Thyroid gland (tissue), 4 donors: ENCODE measurements around the gene NBPF10. TPM values are rescaled to one million over a fixed set of nuclear protein-coding genes. Genes with fewer than 3 reads are reported as not detected.
A peak's percentile ranks its signal among the peaks of the same experiment; 100 is the strongest.
"Not testable (repeated sequence)": the region's sequence is repeated elsewhere in the genome, so short reads cannot be mapped to it uniquely, and the experiment has no call there.

ENCODE experiments used
- DNase-seq, 2 donors: peaks; one replicate each; pipeline ENCODE4 v3.0.0-alpha.2; 2019
- H3K27ac ChIP-seq, 3 donors: fragments of 200-600 bp; sonication (generic); 1 replicate in 2 of 3; 2 replicates in 1 of 3; pipeline ENCODE4 v1.5.1; 2016 to 2019; ENCODE audit warnings: mild to moderate bottlenecking in 1 of 3, moderate library complexity in 1 of 3
- H3K27me3 ChIP-seq: fragments of 200-600 bp; sonication (generic); one replicate; pipeline ENCODE4 v1.5.1; 2019
- H3K36me3 ChIP-seq, 2 donors: fragments of 200-600 bp; sonication (generic); one replicate each; pipeline ENCODE4 v1.5.1; 2016 to 2019
- H3K4me1 ChIP-seq, 2 donors: fragments of 200-600 bp; sonication (generic); one replicate each; pipeline ENCODE4 v1.5.1; 2017 to 2019
- H3K4me3 ChIP-seq, 3 donors: fragments of 200-600 bp; sonication (generic); replicated peaks in 1 of 3; 1 replicate in 2 of 3; 2 replicates in 1 of 3; pipeline ENCODE4 v1.5.1; 2016; ENCODE audit warnings: mild to moderate bottlenecking in 1 of 3
- H3K9me3 ChIP-seq: fragments of 200-600 bp; sonication (generic); one replicate; pipeline ENCODE4 v1.5.1; 2017
- CTCF ChIP-seq, 6 experiments: fragments of 200-600 bp in 3 of 6; fragments of 450-650 bp in 3 of 6; sonication (generic) in 3 of 6; IDR thresholded peaks; one replicate each; pipeline ENCODE4 v1.5.1; 2016 to 2019; ENCODE audit warnings: antibody characterized with exemption in 6 of 6, mild to moderate bottlenecking in 2 of 6, inconsistent platforms in 1 of 6, moderate library complexity in 1 of 6
- WGBS, 2 donors: methylation state at CpG; one replicate each; pipeline ENCODE4 v1.1.5; 2017; 5-methylcytosine and 5-hydroxymethylcytosine counted together
- intact Hi-C: fragments of 100-400 bp; cut with DNase I; formaldehyde crosslinking; loops from one replicate; pipeline ENCODE4 v1.15.1; 2023
- total RNA-seq, 4 donors: library from RNA; depleted of rRNA; stranded (reverse); fragments of >200 nt; gene quantifications; one replicate each; pipeline ENCODE4 v1.2.3, GENCODE V29; 2016

The NBPF10 gene, protein sequence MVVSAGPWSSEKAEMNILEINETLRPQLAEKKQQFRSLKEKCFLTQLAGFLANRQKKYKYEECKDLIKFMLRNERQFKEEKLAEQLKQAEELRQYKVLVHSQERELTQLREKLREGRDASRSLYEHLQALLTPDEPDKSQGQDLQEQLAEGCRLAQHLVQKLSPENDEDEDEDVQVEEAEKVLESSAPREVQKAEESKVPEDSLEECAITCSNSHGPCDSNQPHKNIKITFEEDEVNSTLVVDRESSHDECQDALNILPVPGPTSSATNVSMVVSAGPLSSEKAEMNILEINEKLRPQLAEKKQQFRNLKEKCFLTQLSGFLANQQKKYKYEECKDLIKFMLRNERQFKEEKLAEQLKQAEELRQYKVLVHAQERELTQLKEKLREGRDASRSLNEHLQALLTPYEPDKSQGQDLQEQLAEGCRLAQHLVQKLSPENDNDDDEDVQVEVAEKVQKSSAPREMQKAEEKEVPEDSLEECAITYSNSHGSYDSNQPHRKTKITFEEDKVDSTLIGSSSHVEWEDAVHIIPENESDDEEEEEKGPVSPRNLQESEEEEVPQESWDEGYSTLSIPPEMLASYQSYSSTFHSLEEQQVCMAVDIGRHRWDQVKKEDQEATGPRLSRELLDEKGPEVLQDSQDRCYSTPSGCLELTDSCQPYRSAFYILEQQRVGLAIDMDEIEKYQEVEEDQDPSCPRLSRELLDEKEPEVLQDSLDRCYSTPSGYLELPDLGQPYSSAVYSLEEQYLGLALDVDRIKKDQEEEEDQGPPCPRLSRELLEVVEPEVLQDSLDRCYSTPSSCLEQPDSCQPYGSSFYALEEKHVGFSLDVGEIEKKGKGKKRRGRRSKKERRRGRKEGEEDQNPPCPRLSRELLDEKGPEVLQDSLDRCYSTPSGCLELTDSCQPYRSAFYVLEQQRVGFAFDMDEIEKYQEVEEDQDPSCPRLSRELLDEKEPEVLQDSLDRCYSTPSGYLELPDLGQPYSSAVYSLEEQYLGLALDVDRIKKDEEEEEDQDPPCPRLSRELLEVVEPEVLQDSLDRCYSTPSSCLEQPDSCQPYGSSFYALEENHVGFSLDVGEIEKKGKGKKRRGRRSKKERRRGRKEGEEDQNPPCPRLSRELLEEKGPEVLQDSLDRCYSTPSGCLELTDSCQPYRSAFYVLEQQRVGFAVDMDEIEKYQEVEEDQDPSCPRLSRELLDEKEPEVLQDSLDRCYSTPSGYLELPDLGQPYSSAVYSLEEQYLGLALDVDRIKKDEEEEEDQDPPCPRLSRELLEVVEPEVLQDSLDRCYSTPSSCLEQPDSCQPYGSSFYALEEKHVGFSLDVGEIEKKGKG (N-terminal part only)
- 1 to 10 TPM in 3 of 4 donors, under 1 TPM in 1; 0.89 to 3.5 (median 2.5) TPM for total RNA-seq

DNA sequence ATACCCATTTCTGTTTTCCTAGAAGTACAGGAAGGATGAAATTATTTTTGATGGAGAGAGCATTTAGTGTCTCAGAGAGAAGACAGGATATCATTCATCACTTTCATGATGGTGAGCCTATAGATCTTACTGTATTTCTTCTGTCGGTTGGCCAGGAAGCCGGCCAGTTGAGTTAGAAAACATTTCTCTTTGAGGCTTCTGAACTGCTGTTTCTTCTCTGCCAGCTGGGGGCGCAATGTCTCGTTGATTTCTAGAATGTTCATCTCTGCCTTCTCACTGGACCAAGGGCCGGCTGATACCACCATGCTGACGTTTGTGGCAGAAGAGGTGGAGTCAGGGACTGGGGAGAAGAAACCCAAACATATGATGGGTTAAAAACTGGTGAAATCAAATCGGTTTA lies at the start of gene NBPF10:
Gene NBPF10 (minus strand): TSS at position 340 of the 400 bp plus-strand sequence. CDS start 35 bp downstream, at position 305.
- H3K4me1 ChIP-seq, H3K36me3 ChIP-seq, intact Hi-C loops, H3K27me3 ChIP-seq, H3K4me3 ChIP-seq, H3K9me3 ChIP-seq, H3K27ac ChIP-seq: not testable (repeated sequence)
- 5% methylated on average over 3 of the region's 7 CpGs; no CpG with 5 or more reads in 1 of the 2 donors for WGBS, 2 donors
- DNase-seq = peak in 1 of 2 donors; percentile 3
- TF ChIP-seq CTCF (IDR thresholded peaks at IDR 0.05) = peak in 2 of 6 experiments; percentile 10 to 18

- H3K36me3 ChIP-seq, H3K27me3 ChIP-seq, H3K4me3 ChIP-seq, H3K4me1 ChIP-seq, intact Hi-C loops, H3K9me3 ChIP-seq: not testable (repeated sequence)
- 0% methylated on average over 2 of the region's 5 CpGs; no CpG with 5 or more reads in 1 of the 2 donors for WGBS, 2 donors
- H3K27ac ChIP-seq = peak overlapping the region in 2 of 3 donors; percentile 58 to 63
- DNase-seq = peak; percentile 20 to 47
Observed at GRCh38 chr1:146174531-146174930, 29.9 kb upstream of the NBPF10 start.

- H3K4me1 ChIP-seq, intact Hi-C loops, H3K27ac ChIP-seq, H3K27me3 ChIP-seq, DNase-seq, H3K9me3 ChIP-seq, H3K4me3 ChIP-seq, H3K36me3 ChIP-seq: not testable (repeated sequence)
- WGBS, 2 donors = no CpG with 5 or more reads among the region's 1 CpG
Observed at GRCh38 chr1:146167740-146168139, 23.1 kb upstream of the NBPF10 start.

DNA sequence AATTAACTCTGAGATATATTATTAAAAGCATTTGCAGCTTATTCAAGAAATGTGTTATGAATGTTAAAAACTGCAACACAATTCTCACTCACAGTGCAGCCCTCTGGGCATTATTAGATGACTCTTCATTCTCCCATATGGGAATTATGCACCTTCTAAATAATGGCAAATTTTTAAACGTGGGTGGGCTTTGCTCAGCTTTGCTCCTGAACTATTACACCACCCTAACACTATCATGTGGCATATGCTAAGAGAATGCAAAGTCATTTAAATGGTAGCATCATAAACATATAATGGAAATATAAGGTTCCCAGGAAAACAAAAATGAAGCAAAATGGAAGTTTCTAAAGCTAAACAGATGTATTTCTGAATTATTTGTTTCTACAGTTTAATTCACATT lies 22.7 kb upstream of the NBPF10 start:
- H3K4me1 ChIP-seq, H3K4me3 ChIP-seq, intact Hi-C loops, H3K27ac ChIP-seq, H3K36me3 ChIP-seq, H3K9me3 ChIP-seq, DNase-seq, H3K27me3 ChIP-seq: not testable (repeated sequence)
- no CpG with 5 or more reads among the region's 1 CpG for WGBS, 2 donors

Other genes with a start within 250 kb of the NBPF10 start
- 1 to 10 TPM; 3.0 to 7.3 (median 5.0) TPM for gene ITGA10, start 234.8 kb downstream of the NBPF10 start, total RNA-seq
- gene PEX11B, start 226.1 kb downstream of the NBPF10 start, total RNA-seq = 10 to 100 TPM; 30.6 to 42.1 (median 37.3) TPM
- 100 to 1,000 TPM; 108 to 143 (median 124) TPM for gene RBM8A, start 217.3 kb downstream of the NBPF10 start, total RNA-seq
- gene LIX1L, start 186.8 kb downstream of the NBPF10 start, total RNA-seq = 10 to 100 TPM; 18.7 to 26.9 (median 20.3) TPM
- gene ANKRD34A, start 180.2 kb downstream of the NBPF10 start, total RNA-seq = 1 to 10 TPM in 2 of 4 donors, under 1 TPM in 2; 0.13 to 2.0 (median 0.97) TPM
- 10 to 100 TPM; 12.5 to 36.4 (median 22.7) TPM for gene POLR3GL, start 180.1 kb downstream of the NBPF10 start, total RNA-seq
- gene TXNIP, start 148.2 kb downstream of the NBPF10 start, total RNA-seq = 1,000 to 10,000 TPM in 2 of 4 donors, 100 to 1,000 TPM in 2; 739 to 2,947 (median 1,128) TPM
- gene HJV, start 123.1 kb downstream of the NBPF10 start, total RNA-seq = not detected
- 10 to 100 TPM; 59.6 to 92.5 (median 64.3) TPM for gene NOTCH2NLA, start 84.2 kb upstream of the NBPF10 start, total RNA-seq